ENCODE data around the gene MCTS1. TPM values are rescaled to one million over a fixed set of nuclear protein-coding genes. Genes with fewer than 3 reads are reported as not detected.

MCTS1 gene
- total RNA-seq, 4 donors from 2014 or later, result 15.2 to 20.6 (median 17.7) TPM

GRCh38 chrX:120625371-120625770 is 21.5 kb downstream of the MCTS1 start:
- Histone ChIP-seq H3K9me3 (no peaks in the 10 kb centered on the region), H3K27ac (no peak overlapping the region), H3K27me3 (no peaks in the 10 kb centered on the region), H3K4me1 (peaks cover 0 to 10% (median 0%) of the 10 kb centered on the region in 3 donors), H3K36me3 (peaks cover 0 to 13% of the 10 kb centered on the region in 2 donors), H3K4me3 (no peak overlapping the region)
- ATAC-seq, result no peak
- WGBS, 2 donors (ENCODE audit: low coverage in 1 of 2), result 66% methylated on average over 2 of the region's 2 CpGs; no CpG with 5 or more reads in 1 of the 2 donors
- no peak for TF ChIP-seq POLR2A (IDR thresholded peaks at IDR 0.05)
- TF ChIP-seq POLR2AphosphoS5 (IDR thresholded peaks at IDR 0.05), result no peak
- TF ChIP-seq EP300 (IDR thresholded peaks at IDR 0.05), result no peak
- TF ChIP-seq, protein P1, sequence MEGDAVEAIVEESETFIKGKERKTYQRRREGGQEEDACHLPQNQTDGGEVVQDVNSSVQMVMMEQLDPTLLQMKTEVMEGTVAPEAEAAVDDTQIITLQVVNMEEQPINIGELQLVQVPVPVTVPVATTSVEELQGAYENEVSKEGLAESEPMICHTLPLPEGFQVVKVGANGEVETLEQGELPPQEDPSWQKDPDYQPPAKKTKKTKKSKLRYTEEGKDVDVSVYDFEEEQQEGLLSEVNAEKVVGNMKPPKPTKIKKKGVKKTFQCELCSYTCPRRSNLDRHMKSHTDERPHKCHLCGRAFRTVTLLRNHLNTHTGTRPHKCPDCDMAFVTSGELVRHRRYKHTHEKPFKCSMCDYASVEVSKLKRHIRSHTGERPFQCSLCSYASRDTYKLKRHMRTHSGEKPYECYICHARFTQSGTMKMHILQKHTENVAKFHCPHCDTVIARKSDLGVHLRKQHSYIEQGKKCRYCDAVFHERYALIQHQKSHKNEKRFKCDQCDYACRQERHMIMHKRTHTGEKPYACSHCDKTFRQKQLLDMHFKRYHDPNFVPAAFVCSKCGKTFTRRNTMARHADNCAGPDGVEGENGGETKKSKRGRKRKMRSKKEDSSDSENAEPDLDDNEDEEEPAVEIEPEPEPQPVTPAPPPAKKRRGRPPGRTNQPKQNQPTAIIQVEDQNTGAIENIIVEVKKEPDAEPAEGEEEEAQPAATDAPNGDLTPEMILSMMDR (IDR thresholded peaks at IDR 0.05), result no peak

GRCh38 chrX:120629667-120630537 is 26.0 kb downstream of the MCTS1 start, which contains the start of gene C1GALT1C1:
Gene C1GALT1C1 (minus strand): TSS chrX:120630054. CDS start chrX:120627166, 2,888 bp downstream.
- Histone ChIP-seq H3K27ac (peak within 1 kb of the TSS; percentile 86 to 99 (median 89)), H3K27me3 (no peaks in the 10 kb centered on the region), H3K36me3 (no peaks in the 10 kb centered on the region), H3K9me3 (no peaks in the 10 kb centered on the region), H3K4me3 (peak within 1 kb of the TSS; percentile 67 to 78), H3K4me1 (peaks cover 0 to 10% (median 0%) of the 10 kb centered on the region in 3 donors)
- TF ChIP-seq POLR2AphosphoS5 (IDR thresholded peaks at IDR 0.05) (peak; percentile 84), POLR2A (IDR thresholded peaks at IDR 0.05) (peak; percentile 32 to 34), EP300 (IDR thresholded peaks at IDR 0.05) (no peak)
- TF ChIP-seq, protein P1 (IDR thresholded peaks at IDR 0.05), result peak in 1 of 4 experiments; percentile 11
- peak; percentile 99 for ATAC-seq
- WGBS, 2 donors (ENCODE audit: low coverage in 1 of 2), result 0 to 46% methylated on average over 6 to 24 of the region's 68 CpGs

GRCh38 chrX:120638619-120639018 is 34.7 kb downstream of the MCTS1 start:
- no peak for ATAC-seq
- Histone ChIP-seq H3K4me1 (no peaks in the 10 kb centered on the region), H3K9me3 (no peaks in the 10 kb centered on the region), H3K27ac (no peak overlapping the region), H3K4me3 (no peak overlapping the region), H3K27me3 (no peaks in the 10 kb centered on the region), H3K36me3 (no peaks in the 10 kb centered on the region)
- 81 to 87% methylated on average over 3 of the region's 4 CpGs for WGBS, 2 donors (ENCODE audit: low coverage in 1 of 2)
- TF ChIP-seq POLR2A (IDR thresholded peaks at IDR 0.05) (no peak), POLR2AphosphoS5 (IDR thresholded peaks at IDR 0.05) (no peak)
- TF ChIP-seq, protein P1 (IDR thresholded peaks at IDR 0.05), result no peak

GRCh38 chrX:120642871-120643270 is 39.0 kb downstream of the MCTS1 start:
- no peak overlapping the region for H3K4me3 ChIP-seq
- TF ChIP-seq POLR2A (IDR thresholded peaks at IDR 0.05) (no peak), POLR2AphosphoS5 (IDR thresholded peaks at IDR 0.05) (no peak), EP300 (IDR thresholded peaks at IDR 0.05) (no peak)
- TF ChIP-seq, protein P1 (IDR thresholded peaks at IDR 0.05), result no peak
- no peaks in the 10 kb centered on the region for H3K27me3 ChIP-seq
- H3K27ac ChIP-seq, result no peak overlapping the region
- ATAC-seq, result no peak
- 56 to 83% methylated on average over 2 of the region's 2 CpGs for WGBS, 2 donors (ENCODE audit: low coverage in 1 of 2)
- H3K4me1 ChIP-seq, result no peaks in the 10 kb centered on the region
- no peaks in the 10 kb centered on the region for H3K9me3 ChIP-seq
- H3K36me3 ChIP-seq, result no peaks in the 10 kb centered on the region

Data from gastroesophageal sphincter (tissue), 4 donors.